Occipital lobe (tissue), 2 donors: ENCODE measurements around the gene LARP4B. TPM values are rescaled to one million over a fixed set of nuclear protein-coding genes. Genes with fewer than 3 reads are reported as not detected.
"Not testable (repeated sequence)": the region's sequence is repeated elsewhere in the genome, so short reads cannot be mapped to it uniquely, and the experiment has no call there.

Experiments
- DNase-seq: peaks from one replicate; lab custom pipeline; 2025; lab: John Stamatoyannopoulos, UW
- total RNA-seq: library from RNA; depleted of rRNA; stranded (reverse); fragments of >200 nt; gene quantifications from one replicate; pipeline ENCODE4 v1.2.3, GENCODE V29; 2014

LARP4B gene
- total RNA-seq, 1 donor from 2014 or later = 29.5 TPM

DNA sequence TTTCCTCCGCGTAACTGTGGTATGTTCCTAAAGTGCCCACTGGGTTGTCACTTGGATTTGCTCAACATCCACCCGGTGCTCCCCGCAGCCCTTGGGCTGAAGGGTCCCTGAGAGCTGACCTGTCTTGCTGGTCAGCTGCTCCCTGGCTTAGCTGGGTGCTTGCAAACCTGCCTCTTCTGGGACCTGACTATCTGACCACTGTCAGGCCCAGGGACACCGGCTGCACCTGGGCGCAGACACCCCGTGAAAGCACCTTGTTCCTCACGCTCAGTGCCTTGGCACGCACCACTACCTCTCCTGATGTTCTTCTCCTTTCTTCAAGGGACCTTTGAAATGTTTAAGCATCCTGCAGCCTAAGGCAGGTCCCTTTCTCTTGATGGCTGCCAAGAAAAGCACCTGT is 26.6 kb upstream of the LARP4B start:
- DNase-seq = no peak

DNA sequence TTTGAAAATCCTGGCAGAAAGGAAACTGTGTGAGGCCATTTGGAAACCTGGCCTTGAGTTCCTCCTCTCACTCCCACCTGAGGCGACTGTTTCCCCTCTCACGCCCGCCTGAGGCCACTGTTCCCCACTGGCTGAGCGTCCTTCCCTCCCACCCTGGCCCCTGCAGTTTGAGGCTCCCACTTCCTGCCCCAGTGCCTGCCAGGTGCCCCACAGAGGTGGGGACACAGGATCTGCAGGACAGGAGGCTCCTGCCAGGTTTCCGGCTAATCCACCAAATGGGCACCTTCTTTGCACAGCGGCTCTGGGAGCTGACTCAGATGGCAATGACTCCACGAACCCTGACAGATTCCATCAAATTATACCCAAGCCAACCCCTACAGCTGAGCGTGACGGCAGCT is 24.3 kb upstream of the LARP4B start:
- DNase-seq = no peak

DNA sequence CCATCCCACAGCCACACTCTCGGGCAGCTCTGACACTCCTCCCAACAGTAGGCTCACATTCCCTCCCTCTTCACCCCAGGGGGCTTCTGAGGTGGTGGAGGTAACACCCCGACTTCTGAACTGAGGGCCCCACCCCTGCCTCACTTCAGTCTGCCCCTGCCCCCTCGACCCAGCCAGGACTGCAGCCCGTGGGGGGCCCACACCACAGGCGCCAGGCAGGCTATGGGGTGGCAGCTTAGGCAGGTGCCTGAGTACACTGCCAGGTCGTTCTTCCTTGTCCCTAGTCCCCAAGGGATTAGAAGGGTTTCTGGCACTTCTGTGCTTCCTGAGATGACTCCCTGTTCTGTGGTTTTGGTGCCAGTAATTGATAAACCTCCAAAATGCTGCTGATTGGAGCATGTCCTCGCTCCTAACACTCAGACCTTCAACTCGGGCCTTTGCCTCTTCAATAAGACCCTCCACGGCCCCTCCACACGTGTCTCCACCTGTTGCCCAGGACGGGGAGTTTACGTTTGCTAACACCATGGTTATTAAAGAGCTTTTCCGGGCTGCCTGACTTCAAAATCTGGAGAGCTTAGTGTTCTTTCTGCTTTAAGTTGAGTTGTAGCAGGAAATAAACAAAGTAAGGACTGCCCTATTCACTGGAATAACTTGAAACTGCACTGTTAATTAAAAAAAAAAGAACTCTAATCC is 23.8 kb upstream of the LARP4B start:
- DNase-seq = no peak

DNA sequence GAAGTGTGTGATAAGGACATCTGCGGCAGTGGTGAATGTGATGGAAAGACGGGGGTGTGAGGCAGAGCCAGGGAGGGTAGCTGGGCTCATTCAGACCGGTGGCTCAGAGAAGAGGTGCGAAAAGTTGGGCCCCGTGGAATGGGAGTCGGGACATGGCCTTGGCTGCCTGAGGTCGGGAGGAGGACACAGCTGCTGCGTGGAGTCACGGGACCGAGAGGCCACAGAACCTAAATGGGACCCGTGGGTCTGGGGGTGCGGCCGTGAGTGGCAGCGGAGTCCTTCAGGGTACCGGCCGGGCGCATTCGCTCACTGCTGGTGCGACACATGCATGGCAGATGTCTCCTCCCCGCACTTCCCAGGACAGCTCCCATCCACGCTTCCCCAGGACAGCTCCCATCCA is 22.9 kb upstream of the LARP4B start:
- no peak for DNase-seq

DNA sequence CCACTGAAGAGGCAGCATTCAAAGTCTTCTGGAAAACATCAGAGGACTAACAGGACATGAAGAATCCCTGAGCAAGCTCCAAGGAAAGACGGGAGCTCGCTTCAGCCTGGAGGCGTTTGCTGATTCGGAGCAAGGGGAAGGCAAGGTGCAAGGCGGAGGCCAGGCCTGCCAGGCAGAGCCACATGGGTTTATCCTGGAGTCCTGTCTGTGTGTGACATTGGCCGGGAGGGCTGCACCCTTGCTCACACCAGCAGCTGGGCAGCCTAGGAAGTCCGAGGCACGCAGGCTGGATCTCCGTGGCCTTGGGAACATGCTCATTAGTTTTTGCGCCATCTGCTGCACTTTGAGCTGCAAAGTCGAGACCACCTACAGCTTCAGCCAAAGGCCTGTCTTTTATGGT is 22.3 kb upstream of the LARP4B start:
- no peak for DNase-seq

DNA sequence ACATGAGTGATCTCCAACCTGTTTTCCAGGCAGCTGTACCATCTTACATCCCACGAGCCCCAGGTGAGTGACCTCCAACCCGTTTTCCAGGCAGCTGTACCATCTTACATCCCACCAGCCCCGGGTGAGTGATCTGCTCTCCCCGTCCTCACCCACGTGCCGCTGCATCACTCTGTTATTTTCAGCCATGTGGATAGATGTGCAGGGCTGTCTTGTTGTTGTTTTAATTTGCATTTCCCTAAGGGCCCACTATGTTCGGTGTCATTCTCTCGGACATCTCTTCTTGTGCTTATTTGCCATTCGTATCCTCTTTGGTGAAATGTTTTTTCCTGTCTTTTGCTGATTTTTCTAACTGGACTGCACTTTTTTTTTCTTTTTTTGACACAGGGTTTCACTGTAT is 17.9 kb upstream of the LARP4B start:
- no peak for DNase-seq

DNA sequence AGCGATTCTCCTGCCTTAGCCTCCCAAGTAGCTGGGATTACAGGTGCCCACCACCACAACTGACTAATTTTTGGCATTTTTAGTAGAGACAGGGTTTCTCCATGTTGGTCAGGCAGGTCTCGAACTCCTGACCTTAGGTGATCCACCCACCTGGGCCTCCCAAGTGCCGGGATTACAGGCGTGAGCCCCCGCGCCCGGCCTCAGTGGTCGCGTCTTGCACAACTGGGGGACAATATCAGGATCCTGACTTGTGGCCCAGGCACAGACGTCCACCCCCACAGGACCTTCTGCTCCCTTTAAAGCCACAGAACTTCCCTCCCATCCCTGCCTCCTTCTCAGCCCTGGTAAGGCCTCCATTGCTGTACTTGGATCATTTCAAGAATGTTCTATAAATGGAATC is 16.8 kb upstream of the LARP4B start:
- no peak for DNase-seq

DNA sequence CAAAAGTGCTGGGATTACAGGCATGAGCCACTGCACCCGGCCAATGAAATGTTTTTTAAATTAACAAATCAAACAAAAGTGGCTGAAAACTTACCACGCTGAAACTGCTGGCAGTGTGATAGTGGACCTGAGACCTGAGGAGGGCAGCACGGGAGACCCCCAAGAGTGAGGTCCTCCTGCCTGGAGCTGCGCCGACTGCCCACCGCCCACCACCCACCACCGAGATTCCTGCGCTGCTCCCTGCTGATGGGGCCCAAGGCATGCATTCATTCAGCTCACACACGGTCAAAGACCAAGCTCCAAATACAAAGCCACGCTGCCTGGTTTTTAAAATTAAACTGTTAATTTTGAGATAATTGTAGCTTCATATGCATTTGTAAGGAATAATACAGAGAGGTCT is 16.4 kb upstream of the LARP4B start:
- no peak for DNase-seq

DNA sequence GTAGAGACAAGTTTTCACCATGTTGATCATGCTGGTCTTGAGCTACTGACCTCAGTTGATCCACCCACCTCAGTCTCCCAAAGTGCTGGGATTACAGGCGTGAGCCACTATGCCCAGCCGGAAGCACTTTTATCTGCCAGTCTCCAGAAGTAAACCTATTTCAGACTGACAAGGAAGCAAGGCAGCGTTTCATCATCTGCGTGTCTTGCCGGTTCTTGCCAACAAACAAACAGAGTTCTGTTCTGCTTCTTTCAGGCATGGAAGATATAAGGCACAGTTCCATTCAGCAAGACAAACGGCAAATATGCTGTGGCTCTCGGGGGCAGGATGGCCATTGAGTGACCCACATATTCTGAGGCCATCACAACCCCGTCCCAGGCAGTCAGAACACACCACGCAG is 15.5 kb upstream of the LARP4B start:
- no peak for DNase-seq

DNA sequence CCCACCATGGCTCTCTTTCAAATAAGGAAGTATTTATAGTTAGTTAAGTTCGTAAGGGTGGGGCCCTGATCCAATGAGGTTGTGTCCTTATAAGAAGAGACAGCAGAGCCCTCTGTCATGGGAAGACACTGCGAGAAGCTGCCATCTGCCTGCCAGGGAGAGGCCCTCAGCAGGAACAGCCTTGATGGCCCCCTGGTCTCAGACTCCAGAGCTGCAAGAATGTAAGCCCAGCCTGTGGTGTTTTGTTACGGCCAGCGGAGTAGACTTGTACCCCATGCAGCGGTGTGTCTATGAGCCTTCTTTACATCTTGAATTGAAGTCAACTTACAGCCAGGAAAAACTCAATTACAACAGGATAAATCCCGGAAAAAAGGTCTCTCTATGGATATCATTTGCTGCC is 14.3 kb upstream of the LARP4B start:
- DNase-seq = no peak

DNA sequence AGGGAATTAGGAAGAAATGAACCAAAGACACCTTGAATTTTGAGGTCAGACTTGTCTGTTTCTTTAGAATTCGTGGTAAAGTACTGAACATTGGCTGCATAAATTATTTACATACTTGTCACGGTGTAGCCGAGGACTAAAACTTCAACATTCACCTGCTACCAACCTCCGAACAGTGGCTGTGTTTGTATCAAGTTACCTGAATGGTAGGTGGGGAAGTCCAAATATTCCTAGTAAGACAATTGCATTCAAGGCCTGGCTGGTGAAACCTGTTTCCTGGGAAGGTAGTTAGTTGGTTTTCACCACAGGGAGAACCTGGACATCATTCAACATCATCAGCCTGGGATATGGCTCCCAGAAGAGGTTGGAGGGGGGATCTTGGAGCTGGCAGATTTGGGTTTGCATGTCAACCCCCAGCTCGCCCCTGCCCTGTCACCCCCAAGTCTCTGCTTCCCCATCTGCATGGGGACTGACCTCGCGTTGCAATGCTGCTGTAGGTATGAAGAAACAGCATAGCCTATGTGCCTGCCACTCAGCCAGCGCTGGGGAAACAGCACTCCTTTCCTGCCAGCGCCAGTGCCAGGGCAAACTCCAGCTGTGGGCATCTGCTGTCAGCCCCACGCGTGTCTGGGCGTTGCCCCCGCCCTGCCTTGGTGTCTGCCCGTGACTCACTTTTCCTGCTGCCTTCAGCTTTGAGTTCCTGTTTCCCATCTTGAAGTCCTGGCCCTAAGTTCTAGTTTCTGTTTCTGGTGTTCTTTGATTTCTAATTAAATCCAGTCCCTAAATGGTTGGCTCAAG is 12.7 kb upstream of the LARP4B start:
- no peak for DNase-seq

DNA sequence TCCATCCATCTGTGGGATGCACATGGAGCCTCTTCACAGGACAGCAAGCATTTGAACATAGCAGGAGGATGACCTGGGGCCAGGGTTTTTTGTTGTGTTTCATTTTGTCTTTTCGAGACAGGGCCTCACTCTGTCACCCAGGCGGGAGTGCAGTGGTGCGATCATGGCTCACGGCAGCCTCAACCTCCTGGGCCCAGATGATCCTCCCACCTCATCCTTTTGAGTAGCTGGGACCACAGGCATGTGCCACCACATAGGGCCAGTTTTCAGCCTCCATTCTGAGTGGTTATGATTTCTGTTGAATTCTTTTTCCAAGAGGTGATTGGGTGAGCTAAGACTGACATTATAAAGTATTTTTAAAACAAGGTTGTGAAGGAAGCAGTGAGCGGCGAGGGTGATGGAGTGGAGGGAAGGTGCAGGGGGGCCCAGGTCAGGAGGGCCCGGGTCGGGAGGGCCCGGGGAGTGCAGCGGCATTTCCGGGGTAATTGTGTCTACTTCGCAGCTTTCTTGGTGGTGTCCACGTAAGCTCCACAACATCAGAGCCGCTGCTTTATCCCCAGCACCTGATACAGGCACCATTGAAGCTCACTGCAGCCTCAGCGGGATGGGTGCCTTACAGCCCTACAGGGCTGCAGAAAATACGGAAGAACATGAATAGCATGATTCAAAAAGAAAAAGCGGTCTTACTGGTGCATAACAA is 12.0 kb upstream of the LARP4B start:
- DNase-seq = no peak

DNA sequence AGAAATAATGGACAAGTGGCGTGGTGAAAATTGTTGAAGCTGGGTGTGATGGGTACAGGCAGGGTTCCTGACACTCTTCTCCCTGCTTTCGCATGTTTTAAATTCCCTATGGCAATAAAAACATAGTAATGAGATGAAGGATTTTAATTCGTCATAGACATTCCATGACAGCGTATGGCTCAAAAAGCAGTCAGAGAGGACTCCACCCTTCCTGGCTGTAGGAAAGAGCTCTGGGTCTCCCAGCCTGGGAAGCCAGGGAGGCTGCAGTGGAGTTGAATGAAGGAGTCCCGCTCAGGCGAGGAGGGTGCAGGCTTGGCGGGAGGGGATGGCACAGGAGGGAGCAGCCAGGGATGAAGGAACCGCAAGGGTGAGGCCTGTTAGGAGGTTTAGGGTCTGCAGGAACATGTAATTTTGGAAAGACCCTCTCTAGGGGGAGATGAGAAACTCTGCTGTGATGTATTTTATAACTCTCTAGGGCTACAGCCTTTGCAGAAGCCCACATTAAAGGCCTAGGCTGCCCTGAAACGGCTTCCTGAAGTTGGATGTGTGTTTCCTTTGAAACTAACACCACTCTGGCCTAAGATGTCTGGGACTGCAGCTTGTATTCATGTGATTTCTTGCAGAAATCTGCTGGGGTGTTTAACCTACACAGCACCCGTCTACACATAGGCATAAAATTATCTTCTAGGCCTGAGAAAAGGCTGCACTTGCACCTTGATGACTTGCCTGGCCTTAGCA is 7.6 kb upstream of the LARP4B start:
- DNase-seq = no peak

DNA sequence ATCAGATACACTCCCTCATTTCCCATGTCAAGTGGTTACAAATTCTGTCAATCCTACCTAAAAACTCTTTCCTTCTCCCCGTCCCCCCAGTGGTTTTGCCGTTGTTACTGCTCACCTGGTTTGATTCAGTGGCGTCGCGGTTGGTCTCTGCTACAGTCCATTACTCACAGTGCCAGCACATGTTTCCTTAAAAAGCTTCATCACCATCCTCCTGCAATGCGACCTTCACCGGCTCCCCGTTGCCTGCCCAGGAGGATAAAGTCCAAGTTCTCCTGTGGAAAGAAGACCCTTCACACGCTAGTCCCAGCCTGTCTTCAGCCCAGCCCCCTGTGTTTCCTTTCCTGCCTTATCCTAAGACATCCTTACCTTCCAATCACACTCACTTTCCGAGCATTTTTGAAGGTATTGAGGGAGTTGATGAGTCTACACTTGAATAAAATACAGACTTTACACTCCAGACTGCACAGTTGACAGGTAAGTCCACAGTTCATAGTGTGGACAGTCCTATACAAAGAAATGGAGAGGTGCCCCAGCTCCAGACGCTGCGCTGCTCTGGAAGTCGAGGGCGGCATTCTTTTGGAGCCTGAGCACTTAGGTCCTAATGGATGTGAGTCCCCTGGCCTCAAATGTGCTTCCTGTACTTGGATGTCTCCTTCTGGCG is 3.4 kb upstream of the LARP4B start:
- DNase-seq = no peak

DNA sequence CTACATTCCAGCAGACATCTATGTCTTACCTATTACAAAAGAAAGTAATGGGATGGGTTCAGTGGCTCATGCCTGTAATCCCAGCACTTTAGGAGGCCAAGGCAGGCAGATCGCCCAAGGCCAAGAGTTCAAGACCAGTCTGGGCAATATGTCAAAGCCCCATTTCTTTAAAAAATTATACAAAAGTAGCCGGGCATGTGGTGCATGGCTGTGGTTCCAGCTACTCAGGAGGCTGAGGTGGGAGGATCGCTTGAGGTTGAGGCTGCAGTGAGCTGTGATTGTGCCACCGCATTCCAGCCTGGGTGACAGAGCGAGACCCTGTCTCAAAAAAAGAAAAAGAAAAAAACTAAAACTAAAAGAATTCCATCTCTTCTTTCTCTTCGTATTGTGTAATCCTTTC is 2.7 kb upstream of the LARP4B start:
- DNase-seq = not testable (repeated sequence)

DNA sequence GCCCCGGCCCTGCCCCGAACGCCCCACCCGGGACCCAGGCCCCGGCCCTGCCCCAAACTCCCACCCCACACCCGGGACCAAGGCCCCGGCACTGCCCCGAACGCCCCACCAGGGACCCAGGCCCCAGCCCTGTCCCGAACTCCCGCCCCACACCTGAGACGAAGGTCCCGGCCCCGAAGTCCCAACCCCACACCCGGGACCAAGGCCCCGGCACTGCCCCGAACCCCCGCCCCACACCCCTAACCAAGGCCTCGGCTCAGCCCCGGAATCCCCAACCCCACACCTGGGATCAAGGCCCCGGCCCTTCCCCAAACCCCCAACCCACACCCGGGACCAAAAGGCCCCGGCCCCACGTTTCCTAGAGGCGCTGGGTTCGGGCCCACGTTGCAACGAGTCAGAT is 1.1 kb upstream of the LARP4B start:
- no peak for DNase-seq

DNA sequence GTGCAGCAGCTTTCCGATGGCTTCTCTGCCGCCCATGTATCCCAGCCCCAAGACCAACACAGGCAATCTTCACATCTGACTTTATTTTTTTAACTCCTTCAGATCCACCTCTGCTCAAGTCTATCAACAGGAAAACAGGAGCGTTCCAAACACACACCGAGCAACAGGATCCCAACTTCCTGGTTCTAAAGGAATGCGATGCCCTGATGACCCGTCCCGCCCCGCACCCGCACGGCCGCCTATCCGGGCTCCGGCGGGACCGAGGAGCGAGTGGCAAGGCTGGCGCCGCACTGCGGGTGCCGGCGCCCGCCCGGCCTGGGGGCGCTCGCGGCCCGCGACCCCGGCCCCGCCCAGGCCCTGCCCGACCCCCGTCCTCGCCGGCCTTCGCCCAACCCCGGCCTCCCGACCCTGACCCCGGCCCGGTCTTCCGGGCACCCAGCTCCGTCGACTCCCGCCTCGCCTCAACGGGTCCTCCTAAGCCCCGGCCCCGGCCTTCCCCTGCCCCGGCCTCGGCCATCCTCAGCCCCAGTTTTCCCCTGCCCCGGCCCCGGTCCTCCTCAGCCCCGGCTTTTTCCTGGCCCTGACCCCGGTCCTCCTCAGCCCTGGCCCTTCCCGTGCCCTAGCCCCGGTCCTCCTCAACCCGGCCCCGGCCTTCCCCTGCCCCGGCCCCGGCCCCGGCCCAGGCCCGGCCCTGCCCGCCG is 730 bp downstream of the LARP4B start:
- no peak for DNase-seq

DNA sequence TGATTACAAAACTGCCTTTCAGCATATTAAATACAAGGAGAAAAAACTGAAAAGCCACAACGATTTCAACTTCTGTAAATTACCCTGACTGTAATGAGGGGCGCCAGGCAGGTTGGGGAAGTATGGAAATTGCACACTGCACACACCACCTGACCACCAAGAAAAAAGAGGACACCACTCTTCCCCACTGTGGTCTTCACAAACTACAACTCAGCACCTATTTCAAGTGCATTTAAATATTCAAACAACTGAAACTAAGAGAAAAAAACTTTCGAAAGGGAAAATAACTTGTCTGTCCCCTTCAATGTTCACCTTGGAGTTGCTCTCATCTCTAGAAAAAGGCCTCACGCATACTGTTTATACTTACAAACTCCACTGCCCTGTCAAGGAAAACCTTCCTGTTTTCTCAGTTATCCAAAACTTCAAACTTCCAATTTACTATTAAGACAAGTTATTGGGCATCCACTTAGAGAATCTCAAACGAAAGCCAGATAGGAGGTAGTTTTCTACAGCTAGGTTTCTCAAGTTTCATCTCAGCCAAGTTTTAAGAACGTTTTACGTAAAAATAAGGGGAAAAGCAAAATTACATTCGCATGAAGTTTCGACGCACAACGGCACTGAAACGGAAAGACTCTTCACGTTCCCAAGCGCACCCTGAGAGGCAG is 1.4 kb downstream of the LARP4B start:
- no peak for DNase-seq

DNA sequence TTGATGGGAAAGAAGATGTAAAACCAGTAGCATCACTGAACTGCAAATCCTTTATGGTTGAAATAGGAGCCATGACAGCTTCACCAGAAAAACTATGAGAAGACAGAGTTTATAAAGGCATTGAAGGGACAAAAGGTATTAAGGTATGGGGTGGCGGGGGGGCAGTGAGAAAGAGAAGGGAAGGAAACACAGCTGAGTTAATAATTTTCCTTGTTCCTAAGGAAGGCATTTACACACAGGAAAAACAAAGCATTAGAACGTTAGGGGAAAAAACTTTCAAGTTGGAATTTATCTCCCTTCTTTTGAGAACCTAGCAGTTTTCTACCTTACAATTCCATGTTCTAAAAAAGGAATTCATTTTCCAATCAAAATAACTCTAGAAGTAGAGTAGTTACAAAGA is 4.4 kb downstream of the LARP4B start:
- no peak for DNase-seq

DNA sequence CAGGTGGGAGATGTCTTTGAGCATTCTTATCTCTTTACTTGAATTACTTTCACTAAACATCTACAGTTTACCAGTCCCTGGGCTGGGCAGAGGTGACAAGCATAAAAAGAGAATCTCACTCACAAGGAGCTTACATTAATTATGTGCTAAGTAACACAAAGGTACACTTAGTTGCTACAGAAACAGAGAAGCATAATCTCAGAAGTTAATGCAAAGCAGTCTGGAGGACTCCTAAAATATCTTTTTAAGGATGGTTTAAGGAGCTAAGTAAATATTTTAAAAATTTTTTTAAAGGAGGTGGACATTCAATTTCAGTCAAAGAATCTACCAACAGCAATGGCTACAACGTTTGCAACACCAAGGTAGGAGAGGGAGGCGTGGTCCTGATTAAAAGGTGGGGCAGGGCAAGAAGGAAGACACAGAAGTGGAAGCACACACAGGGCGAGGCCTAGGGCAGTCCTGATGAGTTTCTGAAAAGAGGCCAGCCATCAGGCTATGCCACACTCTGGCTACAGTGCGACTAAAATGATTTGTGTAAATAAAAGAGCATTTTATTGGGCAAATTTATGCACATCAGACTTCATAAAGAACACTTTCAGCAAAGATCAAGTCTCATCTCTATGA is 5.3 kb downstream of the LARP4B start:
- no peak for DNase-seq
